GM18508 (cell line): ENCODE data around the gene CACNB4.
"Not testable (repeated sequence)": the region's sequence is repeated elsewhere in the genome, so short reads cannot be mapped to it uniquely, and the experiment has no call there.

ENCODE experiments used
- ATAC-seq: cut with Tn5 transposase; IDR thresholded peaks from one replicate; pipeline ENCODE4 v1.9.1; 2021; ENCODE audit warnings: moderate number of reproducible peaks; ENCODE audit not compliant: insufficient read depth, unreplicated experiment

CACNB4 gene

GRCh38 chr2:151878204-151878603 lies 220.6 kb downstream of the CACNB4 start:
- no peak for ATAC-seq

GRCh38 chr2:151875631-151876030 lies 223.2 kb downstream of the CACNB4 start:
- ATAC-seq, result not testable (repeated sequence)

- no peak for ATAC-seq
These were observed 226.4 kb downstream of the CACNB4 start for GRCh38 chr2:151872463-151872862.

- no peak for ATAC-seq
These were observed 229.6 kb downstream of the CACNB4 start for GRCh38 chr2:151869291-151869690.

GRCh38 chr2:151862700-151863099 lies 236.1 kb downstream of the CACNB4 start:
- peak; percentile 100 for ATAC-seq

- no peak for ATAC-seq
These were observed 237.7 kb downstream of the CACNB4 start for GRCh38 chr2:151861174-151861573.

GRCh38 chr2:151860613-151861146 lies 238.2 kb downstream of the CACNB4 start:
- ATAC-seq, result no peak

- no peak for ATAC-seq
These were observed 238.6 kb downstream of the CACNB4 start for GRCh38 chr2:151860210-151860609.

GRCh38 chr2:151857650-151858049 lies 241.2 kb downstream of the CACNB4 start:
- ATAC-seq, result no peak

- ATAC-seq, result no peak
These were observed 243.7 kb downstream of the CACNB4 start for GRCh38 chr2:151855111-151855510.

- no peak for ATAC-seq
These were observed 245.6 kb downstream of the CACNB4 start for GRCh38 chr2:151853070-151853758.

GRCh38 chr2:151852260-151853069 lies 246.4 kb downstream of the CACNB4 start:
- no peak for ATAC-seq

- ATAC-seq, result no peak
These were observed 247.1 kb downstream of the CACNB4 start for GRCh38 chr2:151851761-151852160.

- no peak for ATAC-seq
These were observed 249.3 kb downstream of the CACNB4 start for GRCh38 chr2:151849413-151850010.

- ATAC-seq, result no peak
These were observed 253.0 kb downstream of the CACNB4 start for GRCh38 chr2:151845884-151846283.

GRCh38 chr2:151845481-151845880 lies 253.4 kb downstream of the CACNB4 start:
- no peak for ATAC-seq

- no peak for ATAC-seq
These were observed 254.5 kb downstream of the CACNB4 start for GRCh38 chr2:151844211-151844896.

- no peak for ATAC-seq
These were observed 255.2 kb downstream of the CACNB4 start for GRCh38 chr2:151843691-151844061.

GRCh38 chr2:151842830-151843690 lies 255.8 kb downstream of the CACNB4 start:
- ATAC-seq, result no peak

GRCh38 chr2:151841047-151841424 lies 257.8 kb downstream of the CACNB4 start:
- ATAC-seq, result no peak
